Suppressor macrophage (primary cell): ENCODE data around the gene TUSC2.
"Not testable (repeated sequence)": the region's sequence is repeated elsewhere in the genome, so short reads cannot be mapped to it uniquely, and the experiment has no call there.

ENCODE experiments used
- DNase-seq, 4 experiments: peaks; one replicate each; pipeline ENCODE4 v3.0.0-alpha.2; 2020 to 2022

TUSC2 gene

DNA sequence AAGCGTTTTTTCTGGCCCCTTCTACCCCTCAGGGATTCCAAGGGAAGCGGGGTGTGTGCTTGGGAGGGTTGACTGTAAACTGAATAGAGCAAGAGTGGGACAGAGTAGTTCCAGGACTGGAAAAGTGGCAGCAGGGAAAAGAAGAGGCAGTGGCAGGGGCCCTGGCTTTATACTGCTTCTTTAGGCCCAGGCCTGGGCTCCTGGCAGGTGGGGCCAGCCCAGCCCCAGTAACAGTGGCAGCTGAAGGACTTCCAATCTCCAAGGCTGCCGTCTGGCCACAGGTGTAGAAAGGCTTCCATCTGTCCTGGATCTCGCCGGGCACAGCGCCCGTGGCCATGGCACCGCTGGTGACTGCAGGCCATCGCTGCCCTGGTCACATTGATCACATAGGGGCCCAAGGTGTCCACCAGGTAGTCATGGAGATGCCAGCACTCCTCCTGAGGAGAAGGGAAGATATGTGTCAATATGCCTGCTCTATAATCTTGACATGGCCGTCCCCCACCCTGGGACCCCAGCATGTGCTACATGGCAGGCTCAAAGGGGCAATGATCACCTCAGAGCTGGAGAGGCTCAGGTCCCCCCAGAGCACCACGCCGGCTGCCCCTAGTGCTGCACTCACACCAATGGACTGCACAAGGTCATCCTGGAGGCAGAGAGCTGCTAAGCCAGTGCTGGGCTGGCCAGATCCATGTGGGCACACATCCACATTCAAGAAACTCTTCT is 34.8 kb downstream of the TUSC2 start:
- DNase-seq: no peak

DNA sequence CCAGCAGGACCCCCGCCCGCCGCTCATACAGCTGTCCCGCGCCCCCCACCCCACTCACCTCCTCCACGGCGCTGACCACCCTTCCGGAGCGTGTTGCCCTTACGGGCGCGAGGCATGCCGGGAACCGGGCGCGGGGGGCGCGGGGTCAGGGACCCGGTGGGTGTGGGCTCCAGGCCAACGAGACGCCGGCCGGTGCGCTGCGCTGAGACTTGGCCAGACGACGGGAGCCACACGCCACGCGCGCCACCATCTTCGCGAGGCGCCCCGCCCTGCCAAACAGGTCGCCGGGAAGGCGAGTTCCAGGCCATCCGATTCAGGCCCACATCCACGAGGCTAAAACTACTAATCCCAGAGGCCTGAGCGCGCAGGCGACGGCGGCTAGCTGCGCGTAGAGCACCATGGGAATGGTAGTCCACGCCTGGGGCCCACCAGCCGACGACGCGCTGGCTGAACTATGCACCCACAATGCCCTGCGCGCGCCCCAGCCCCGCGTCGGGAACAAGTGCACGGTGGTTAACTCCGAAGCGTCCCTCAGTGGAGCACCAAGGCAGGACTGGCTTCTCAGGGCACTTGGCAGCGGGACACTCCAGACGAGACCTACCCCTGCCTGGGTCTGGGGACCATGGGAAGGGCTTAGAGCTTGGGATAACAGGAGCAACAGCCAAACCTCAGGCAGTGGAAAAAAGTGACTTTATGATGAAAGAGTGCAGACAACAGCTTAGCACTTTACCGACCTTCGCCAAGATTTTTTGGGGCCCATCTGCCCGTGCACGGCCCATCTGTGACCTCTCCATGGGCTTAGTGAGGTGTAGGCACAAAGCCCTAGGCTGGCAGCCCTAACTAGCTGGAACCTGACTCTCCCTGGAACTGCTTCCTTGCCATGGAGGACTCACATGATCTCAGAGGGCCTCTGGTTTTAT is 35.6 kb downstream of the TUSC2 start, which contains the start of gene IFRD2:
Gene IFRD2, minus strand, starts transcription at position 271 of the 920 bp plus-strand sequence. Its CDS starts 155 bp downstream, at position 116.
- peak; percentile 97 to 99 (median 98) for DNase-seq

DNA sequence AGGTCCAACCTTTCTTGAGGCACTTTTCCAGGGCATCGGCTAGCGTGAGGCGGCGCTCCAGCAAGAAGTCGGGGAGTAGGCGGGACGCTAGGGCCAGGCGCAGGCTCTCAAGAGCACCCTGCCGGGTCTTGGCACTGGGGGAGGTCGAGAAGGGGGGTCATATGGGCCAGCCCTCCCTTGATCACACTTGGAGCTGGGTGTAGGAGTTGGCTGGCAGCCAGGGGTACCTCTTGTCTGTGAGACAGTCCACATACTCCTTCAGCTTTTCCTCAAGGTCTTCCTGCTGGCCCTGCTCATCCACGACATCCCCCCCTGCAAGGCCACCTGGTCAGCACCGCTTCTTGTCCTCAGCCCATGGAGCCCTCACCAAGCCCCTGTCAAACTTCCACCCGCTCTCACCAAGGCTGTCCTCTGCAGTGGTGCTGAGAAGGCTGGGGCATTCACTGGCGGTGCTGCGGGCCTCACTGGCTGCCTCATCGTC is 37.8 kb downstream of the TUSC2 start:
- no peak for DNase-seq

DNA sequence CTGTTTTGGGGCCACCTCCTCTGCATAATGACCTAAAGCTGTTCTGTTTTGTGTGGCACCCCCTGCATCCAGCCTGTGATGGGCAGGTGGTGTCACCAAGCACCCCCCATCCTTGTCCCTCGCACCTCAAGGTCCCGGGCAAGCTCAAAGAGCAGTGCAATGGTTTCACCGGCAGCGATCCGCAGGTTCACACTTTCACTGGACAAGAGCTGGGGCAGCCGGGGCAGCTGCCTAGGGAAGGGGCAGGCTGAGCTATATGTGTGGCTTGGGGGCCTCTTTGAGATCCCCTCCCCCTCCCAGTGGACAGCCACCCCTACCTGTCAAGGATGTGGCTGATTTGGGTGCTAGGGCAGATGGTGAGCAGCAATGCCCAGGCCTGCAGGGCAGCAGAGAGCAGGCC is 38.9 kb downstream of the TUSC2 start:
- no peak for DNase-seq

GRCh38 chr3:50288387-50289007 is 39.5 kb downstream of the TUSC2 start:
- DNase-seq: no peak

DNA sequence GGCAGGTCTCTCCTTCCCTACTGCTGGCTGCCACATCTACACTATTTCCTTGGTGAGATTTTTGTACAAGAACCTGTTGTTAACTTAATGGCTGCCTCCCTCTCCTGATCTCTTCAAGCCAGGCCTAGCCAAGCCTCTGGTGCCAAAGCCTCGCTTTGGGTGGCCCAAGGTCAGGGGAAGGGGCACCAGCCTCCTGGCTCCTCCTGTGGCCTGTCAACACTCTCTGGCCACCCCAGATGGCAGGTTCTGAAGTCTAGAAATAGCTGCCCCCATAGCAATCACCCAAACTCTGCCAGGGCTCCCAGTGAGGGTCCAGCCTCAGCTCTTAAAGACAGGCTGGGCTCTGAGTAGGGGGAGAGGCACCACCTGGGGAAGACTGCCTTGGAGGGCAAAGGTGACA is 40.8 kb downstream of the TUSC2 start:
- DNase-seq: no peak

DNA sequence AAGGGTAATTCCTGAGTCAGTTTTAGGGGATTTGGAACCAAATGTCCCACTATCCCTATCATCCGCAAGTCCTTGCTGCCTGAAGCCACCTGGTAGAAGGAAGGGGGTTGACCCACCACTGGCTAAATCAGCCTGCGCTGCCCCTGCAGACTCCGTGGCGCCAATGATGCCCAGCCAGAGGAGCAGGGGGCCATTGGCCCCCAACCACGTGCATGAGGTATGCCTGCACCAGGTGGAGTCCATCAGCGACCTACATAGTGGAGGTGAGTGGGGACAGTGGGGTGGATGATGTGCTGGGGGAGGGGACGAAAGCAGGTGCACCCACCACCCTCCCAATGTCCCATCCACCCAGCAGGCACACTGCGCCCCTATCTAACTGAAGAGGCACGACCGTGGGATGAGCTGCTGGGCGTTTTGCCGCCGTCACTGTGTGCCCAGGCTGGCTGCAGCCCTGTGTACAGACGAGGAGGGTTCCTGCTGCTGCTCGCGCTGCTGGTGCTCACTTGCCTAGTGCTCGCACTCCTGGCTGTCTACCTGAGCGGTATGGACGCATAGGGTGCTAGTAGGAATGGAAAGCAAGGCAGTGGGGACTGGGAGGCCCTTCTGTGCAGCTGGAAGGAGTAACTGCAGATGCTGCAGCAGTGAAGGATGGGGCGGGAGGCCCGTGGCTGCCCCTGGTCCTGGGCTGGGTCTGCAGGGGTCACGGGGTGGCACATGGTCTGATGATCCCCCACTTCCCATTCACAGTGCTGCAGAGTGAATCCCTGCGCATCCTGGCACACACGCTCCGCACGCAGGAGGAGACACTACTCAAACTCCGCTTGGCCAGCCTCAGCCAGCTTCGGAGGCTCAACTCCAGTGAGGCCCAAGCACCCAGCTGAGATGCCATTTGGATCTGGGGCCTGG is 41.4 kb downstream of the TUSC2 start:
- no peak for DNase-seq

DNA sequence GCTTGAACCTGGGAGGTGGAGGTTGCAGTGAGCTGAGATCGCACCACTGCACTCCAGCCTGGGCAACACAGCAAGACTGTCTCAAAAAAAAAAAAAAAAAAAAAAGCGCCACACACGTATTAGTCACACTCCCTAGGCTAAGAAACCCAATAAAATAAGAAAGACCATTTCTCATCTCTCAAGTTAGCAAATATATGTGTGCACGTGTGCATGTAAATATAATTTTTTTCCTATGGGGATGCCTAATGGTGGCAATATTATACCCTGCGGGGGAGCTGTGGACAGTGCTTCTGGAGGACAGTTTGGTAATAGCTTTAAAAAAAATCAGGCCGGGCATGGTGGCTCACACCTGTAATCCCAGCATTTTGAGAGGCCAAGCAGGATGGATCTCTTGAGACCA is 43.9 kb downstream of the TUSC2 start:
- not testable (repeated sequence) for DNase-seq

GRCh38 chr3:50279255-50280016 is 48.6 kb downstream of the TUSC2 start:
- no peak for DNase-seq

DNA sequence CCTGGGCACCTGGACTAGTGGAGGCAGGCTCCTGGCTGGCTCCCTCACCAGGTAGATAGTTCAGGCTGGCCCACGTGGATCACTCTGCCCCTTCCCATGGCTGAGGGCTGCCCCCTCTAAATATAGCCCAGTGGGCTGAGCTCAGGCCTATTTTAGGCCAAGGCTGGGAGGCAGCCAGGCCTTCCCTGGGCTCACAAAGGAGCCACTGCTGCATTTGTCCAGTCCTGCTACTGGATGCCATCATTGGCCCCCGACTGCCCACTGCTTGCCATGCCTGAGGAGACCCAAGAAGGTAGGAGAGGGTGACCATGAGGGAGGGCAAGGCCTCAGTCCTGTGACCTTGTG is 49.2 kb downstream of the TUSC2 start, which contains the start of gene LSMEM2:
Gene LSMEM2, plus strand, starts transcription at position 208 of the 345 bp plus-strand sequence. Its CDS starts 27 bp downstream, at position 235.
- no peak for DNase-seq

DNA sequence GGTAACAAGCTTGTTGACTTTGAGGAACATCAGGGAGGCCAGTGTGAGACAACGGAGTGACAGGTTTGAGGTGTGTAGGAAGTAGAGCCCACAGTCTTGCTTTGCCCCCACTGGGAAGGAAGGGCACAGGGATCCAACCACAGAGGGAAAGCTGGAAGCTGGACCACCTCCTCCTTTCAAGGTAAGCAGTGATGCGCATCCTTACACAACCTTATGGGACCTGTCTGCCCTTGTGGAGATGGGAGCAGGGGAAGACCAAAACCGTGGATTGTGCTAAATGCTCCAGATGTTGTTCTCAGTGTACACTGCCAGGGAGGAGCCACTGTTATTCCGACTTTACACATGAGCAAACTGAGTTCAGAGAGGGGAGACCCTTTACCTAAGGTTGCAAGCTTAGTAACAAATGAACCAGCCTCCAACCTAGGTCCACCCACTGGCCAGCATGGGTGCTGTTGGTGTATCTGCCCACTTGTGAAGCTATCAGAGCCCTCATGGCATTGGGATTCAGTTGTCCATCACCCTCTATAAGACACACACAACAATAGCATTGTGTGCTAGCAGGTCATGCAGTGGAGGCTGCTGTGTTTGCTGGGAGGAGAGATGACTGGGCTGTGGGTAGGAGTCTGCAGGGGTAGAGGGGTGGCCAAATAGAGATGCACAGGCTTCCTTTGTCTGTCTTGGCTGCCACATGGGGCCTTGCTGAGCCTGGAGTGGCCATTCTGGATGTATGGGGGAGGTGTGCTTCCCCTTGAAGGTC is 49.7 kb downstream of the TUSC2 start:
- no peak for DNase-seq

DNA sequence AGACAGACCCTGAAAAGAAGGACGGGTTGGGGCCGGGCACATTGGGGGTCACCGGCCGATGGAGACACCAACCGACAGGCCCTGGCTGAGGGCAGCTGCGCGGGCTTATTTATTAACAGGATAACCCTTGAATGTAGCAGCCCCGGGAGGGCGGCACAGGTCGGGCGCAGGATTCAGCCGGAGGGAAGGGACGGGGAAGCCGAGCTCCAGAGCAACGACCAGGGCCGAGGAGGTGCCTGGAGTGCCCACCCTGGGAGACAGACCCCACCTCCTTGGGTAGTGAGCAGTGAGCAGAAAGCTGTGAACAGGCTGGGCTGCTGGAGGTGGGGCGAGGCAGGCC is 51.3 kb downstream of the TUSC2 start:
- DNase-seq: no peak

DNA sequence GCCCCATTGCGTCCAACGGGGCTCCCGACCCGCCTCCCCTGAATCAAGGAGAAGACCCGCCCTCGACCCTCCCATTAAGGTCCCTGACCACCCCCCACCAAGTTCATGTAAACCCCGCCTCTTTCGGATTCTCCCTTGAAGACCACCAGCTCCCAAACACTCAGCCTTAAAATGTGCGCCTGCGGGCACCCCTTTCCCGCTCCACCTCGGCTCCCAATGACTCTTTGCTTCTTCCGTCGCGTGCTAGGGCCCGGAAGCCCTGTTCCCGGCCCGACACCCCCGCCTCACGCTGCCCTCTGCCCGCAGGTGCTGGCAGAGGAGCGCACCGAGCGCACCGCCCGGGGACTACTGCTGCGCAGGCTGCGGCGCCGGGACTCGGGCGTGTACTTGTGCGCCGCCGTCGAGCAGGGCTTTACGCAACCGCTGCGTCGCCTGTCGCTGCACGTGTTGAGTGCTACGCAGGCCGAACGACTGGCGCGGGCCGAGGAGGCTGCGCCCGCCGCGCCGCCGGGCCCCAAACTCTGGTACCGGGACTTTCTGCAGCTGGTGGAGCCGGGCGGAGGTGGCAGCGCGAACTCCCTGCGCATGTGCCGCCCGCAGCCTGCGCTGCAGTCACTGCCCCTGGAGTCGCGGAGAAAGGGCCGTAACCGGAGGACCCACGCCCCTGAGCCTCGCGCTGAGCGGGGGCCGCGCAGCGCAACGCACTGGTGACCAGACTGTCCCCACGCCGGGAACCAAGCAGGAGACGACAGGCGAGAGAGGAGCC is 51.8 kb downstream of the TUSC2 start:
- peak in 3 of 4 experiments; percentile 32 to 53 (median 42) for DNase-seq

DNA sequence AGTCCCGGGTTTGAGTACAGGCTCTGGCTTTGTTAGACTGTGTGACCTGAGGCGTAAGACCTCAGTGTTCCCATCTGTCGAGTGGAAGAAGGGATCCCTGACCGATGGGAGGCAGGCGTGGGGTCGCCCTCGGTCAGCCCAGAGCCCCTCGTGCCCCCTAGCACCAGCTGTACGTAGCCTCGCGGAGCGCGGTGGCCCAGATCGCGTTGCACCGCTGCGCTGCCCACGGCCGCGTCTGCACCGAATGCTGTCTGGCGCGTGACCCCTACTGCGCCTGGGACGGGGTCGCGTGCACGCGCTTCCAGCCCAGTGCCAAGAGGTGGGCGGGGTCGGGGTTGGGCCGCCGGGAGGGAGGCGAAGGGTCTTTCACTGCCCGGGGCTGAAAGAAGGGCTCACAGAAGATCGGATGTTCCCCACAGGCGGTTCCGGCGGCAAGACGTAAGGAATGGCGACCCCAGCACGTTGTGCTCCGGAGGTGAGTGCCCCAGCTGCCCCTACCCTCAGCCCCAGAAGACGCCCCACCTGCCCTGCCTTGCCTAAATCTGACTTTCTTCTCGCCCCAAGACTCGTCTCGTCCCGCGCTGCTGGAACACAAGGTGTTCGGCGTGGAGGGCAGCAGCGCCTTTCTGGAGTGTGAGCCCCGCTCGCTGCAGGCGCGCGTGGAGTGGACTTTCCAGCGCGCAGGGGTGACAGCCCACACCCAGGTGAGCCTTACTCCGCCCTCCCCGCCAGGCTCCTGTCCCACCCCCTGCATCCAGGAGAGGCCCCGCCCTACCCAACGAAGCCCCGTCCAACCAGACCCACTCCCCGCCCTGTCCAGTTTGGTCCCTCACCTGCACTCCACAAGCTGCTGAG is 52.7 kb downstream of the TUSC2 start:
- DNase-seq: peak in 1 of 4 experiments; percentile 38
